ENCODE data around the gene NVL. TPM values are rescaled to one million over a fixed set of nuclear protein-coding genes. Genes with fewer than 3 reads are reported as not detected.

The NVL gene
- 16.1 TPM for polyA plus RNA-seq (2012; ENCODE audit: insufficient read length, low read depth)

DNA sequence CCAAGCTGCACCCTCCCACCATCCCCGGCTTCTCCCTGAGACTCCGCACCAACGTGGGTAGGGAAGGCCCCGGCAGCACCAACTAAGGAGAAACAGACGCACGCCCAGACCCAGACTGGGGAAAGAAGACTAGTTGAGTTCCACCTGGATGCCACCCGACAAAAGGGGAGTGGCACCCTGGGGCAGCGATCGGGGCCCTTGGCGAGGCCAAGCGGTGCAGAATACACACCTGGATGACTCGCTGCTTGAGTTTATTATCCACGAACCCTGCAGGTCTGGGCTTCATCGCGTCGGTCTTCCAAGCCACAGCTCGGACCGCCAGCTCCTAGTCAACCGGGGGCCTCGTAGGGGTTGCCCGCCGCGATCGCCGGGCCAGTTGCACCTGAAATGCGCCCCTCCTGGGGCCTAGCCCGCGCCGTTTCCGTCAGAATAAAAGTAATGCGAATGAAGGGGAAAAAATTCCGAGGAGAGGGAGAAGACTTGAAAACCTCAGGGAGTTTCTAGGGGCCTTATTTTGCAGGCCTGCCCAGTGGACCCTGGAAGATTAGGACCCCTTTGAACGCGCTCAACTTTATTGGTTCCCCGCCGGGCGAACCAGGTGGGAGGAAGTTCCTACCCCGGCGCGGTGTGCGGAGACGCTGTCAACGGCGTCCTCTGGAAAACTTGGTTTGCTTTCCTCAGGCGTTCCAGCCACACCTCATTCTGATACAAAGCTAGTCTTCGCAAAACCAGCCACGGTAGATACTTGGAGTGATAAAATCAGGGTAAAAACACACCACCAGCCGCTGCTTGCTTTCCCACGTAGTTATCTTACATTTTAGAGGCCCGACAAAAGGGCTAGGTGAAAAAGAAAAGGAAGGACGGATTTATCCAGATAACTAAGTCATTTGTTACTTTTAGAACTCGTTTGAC, at the start of gene NVL:
Gene NVL, minus strand, starts transcription at position 331 of the 912 bp plus-strand sequence. Its CDS starts 45 bp downstream, at position 286.
- TF ChIP-seq, protein P1, sequence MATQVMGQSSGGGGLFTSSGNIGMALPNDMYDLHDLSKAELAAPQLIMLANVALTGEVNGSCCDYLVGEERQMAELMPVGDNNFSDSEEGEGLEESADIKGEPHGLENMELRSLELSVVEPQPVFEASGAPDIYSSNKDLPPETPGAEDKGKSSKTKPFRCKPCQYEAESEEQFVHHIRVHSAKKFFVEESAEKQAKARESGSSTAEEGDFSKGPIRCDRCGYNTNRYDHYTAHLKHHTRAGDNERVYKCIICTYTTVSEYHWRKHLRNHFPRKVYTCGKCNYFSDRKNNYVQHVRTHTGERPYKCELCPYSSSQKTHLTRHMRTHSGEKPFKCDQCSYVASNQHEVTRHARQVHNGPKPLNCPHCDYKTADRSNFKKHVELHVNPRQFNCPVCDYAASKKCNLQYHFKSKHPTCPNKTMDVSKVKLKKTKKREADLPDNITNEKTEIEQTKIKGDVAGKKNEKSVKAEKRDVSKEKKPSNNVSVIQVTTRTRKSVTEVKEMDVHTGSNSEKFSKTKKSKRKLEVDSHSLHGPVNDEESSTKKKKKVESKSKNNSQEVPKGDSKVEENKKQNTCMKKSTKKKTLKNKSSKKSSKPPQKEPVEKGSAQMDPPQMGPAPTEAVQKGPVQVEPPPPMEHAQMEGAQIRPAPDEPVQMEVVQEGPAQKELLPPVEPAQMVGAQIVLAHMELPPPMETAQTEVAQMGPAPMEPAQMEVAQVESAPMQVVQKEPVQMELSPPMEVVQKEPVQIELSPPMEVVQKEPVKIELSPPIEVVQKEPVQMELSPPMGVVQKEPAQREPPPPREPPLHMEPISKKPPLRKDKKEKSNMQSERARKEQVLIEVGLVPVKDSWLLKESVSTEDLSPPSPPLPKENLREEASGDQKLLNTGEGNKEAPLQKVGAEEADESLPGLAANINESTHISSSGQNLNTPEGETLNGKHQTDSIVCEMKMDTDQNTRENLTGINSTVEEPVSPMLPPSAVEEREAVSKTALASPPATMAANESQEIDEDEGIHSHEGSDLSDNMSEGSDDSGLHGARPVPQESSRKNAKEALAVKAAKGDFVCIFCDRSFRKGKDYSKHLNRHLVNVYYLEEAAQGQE (IDR thresholded peaks at IDR 0.05; ENCODE audit: insufficient read depth in 1 of 2, low read depth in 2 of 2, low read length in 2 of 2) = peak in 1 of 2 experiments; percentile 54; a peak in 1 of 4 replicates
- TF ChIP-seq FOXP2 (optimal IDR thresholded peaks at IDR 0.05; ENCODE audit: borderline replicate concordance, extremely low read depth, extremely low read length, insufficient read depth) (no peak), POLR2AphosphoS5 (IDR thresholded peaks at IDR 0.05; ENCODE audit: low read depth, low read length) (peak; percentile 79), SIN3A (IDR thresholded peaks at IDR 0.05; ENCODE audit: borderline replicate concordance, insufficient read depth, low read length) (peak; percentile 69; the same call in 1 of the 2 replicates), TAF1 (IDR thresholded peaks at IDR 0.05; ENCODE audit: borderline replicate concordance, insufficient read depth, low read length) (no peak; the same call in 1 of the 2 replicates)

DNA sequence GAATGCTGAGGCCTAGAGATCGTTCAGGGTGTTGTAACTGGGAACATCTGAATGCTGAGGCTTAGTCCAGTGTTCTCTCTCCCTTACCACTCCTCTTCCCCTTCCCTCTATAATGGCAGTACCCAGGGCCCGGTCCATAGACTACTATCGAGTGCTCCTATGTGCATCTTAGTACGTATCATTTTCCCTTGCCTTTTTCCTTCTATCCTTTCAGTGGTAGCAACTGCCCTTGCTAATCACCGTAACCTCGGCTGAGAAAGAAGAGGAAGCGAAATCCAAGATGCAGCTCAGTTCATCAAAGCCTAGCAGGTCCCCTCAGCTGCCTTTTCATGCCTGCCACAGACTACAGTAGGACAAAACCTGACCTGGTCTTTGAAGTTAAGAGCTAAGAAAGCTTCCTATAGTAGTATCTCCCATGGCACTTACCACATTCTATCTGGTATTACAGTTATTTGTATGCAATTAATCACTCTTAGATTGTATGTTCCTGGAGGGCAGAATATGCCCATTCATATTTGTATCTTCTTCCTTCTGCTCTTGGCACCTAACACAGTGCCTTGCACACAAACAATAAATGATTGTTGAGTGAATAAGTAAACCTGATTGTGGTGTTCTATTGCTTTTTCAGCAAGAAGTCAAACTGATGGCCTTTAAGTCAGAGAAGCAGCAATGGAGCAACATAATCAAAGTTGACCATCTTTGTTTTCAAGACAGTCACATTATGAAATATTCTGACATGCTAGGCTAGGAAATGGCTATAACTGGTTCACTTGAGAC, 49.1 kb upstream of the NVL start:
- TF ChIP-seq, protein P1 (IDR thresholded peaks at IDR 0.05; ENCODE audit: insufficient read depth in 1 of 2, low read depth in 2 of 2, low read length in 2 of 2) = no peak
- no peak for TF ChIP-seq FOXP2 (optimal IDR thresholded peaks at IDR 0.05; ENCODE audit: borderline replicate concordance, extremely low read depth, extremely low read length, insufficient read depth)
- no peak for TF ChIP-seq POLR2AphosphoS5 (IDR thresholded peaks at IDR 0.05; ENCODE audit: low read depth, low read length)
- TF ChIP-seq SIN3A (IDR thresholded peaks at IDR 0.05; ENCODE audit: borderline replicate concordance, insufficient read depth, low read length) = no peak
- TF ChIP-seq TAF1 (IDR thresholded peaks at IDR 0.05; ENCODE audit: borderline replicate concordance, insufficient read depth, low read length) = no peak

DNA sequence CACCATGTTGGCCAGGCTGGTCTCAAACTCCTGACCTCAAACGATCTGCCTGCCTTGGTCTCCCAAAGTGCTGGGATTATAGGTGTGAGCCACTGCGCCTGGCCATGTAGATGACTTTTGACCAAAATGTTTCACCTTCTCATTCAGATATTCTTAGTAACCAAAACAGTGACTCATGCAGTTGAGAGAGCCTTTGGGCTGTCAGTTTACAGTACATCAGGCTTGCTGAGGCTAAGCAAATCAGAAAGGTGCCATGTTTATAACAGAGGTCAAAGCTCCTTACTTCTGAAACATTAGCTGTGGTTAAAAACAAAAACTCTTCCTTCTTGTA, 47.7 kb upstream of the NVL start:
- TF ChIP-seq SIN3A (IDR thresholded peaks at IDR 0.05; ENCODE audit: borderline replicate concordance, insufficient read depth, low read length) = no peak
- TF ChIP-seq FOXP2 (optimal IDR thresholded peaks at IDR 0.05; ENCODE audit: borderline replicate concordance, extremely low read depth, extremely low read length, insufficient read depth) = no peak
- no peak for TF ChIP-seq POLR2AphosphoS5 (IDR thresholded peaks at IDR 0.05; ENCODE audit: low read depth, low read length)
- no peak for TF ChIP-seq TAF1 (IDR thresholded peaks at IDR 0.05; ENCODE audit: borderline replicate concordance, insufficient read depth, low read length)
- TF ChIP-seq, protein P1 (IDR thresholded peaks at IDR 0.05; ENCODE audit: insufficient read depth in 1 of 2, low read depth in 2 of 2, low read length in 2 of 2) = no peak

DNA sequence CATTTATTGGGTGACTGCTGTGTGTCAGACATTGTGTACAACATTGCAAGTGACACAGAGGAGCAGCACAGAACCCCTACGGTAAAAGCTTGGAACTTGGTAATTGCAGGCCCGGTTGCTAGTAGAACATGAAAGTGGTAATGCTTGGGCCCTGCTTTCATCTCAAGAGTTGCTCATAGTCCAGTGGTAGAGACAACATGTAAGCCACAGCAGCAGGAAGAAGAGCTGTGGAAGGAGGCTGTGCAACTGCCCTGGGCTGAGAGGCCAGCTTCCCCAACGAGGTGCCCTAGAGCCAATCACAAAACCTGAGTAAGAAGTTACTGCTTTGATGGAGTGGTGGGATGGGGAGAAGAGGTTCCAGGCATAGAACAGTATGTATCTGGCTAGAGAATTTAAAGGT, 45.1 kb upstream of the NVL start:
- TF ChIP-seq SIN3A (IDR thresholded peaks at IDR 0.05; ENCODE audit: borderline replicate concordance, insufficient read depth, low read length) (no peak), FOXP2 (optimal IDR thresholded peaks at IDR 0.05; ENCODE audit: borderline replicate concordance, extremely low read depth, extremely low read length, insufficient read depth) (no peak), TAF1 (IDR thresholded peaks at IDR 0.05; ENCODE audit: borderline replicate concordance, insufficient read depth, low read length) (no peak), POLR2AphosphoS5 (IDR thresholded peaks at IDR 0.05; ENCODE audit: low read depth, low read length) (no peak)
- TF ChIP-seq, protein P1 (IDR thresholded peaks at IDR 0.05; ENCODE audit: insufficient read depth in 1 of 2, low read depth in 2 of 2, low read length in 2 of 2) = no peak
